SK-N-SH (cell line): ENCODE results near the gene EXOSC3. TPM values are rescaled to one million over a fixed set of nuclear protein-coding genes. Genes with fewer than 3 reads are reported as not detected.

ENCODE experiments used
- CTCF ChIA-PET: fragments of 300-600, 350-600 bp; formaldehyde crosslinking; extraction: SDS; loops from one replicate; lab custom pipeline; 2021; lab: Yijun Ruan, JAX
- POLR2A ChIA-PET: fragments of 350-600 bp; sonication (Branson Sonifier 250); formaldehyde crosslinking; extraction: SDS; loops from one replicate; lab custom pipeline; 2020; ENCODE audit warnings: antibody characterized with exemption, inconsistent platforms; lab: Yijun Ruan, JAX
- DNase-seq: peaks from one replicate; pipeline ENCODE4 v3.0.0; 2012
- H2AFZ ChIP-seq: fragments of 200-600 bp; sonication (generic); 2 replicates; pipeline ENCODE4 v1.8.1; 2016; ENCODE audit warnings: antibody characterized with exemption, mild to moderate bottlenecking, low read depth
- H3F3A ChIP-seq: fragments of 200-600 bp; sonication (generic); replicated peaks from 2 replicates; pipeline ENCODE3; 2016; ENCODE audit warnings: antibody characterized with exemption, mild to moderate bottlenecking; ENCODE audit not compliant: insufficient read depth
- H3K27ac ChIP-seq, 2 experiments: fragments of 200-500 bp in 1 of 2; fragments of 200-600 bp in 1 of 2; sonication (Bioruptor generic) in 1 of 2; sonication (generic), shearing (Covaris generic) in 1 of 2; 2 replicates each; pipeline versions ENCODE4 v1.5.1 to v1.6.1; 2014 to 2016; ENCODE audit warnings: low read depth in 2 of 2, inconsistent platforms in 1 of 2, low read length in 1 of 2, mild to moderate bottlenecking in 1 of 2, mixed read lengths in 1 of 2
- H3K27me3 ChIP-seq: fragments of 200-600 bp; sonication (generic), shearing (Covaris generic); 2 replicates; pipeline ENCODE4 v1.6.1; 2016; ENCODE audit warnings: mixed run types; ENCODE audit not compliant: insufficient read depth
- H3K36me3 ChIP-seq, 2 experiments: fragments of 200-500 bp in 1 of 2; fragments of 200-600 bp in 1 of 2; sonication (Bioruptor generic) in 1 of 2; sonication (generic) in 1 of 2; replicated peaks in 1 of 2; 2 replicates each; pipeline versions ENCODE3 to v1.5.1; 2014 to 2016; ENCODE audit warnings: low read length in 1 of 2, mild to moderate bottlenecking in 1 of 2; ENCODE audit not compliant: insufficient read depth in 2 of 2, control insufficient read depth in 1 of 2
- H3K4me1 ChIP-seq, 2 experiments: fragments of 200-500 bp in 1 of 2; fragments of 200-600 bp in 1 of 2; sonication (Bioruptor generic) in 1 of 2; sonication (generic), shearing (Covaris generic) in 1 of 2; 2 replicates each; pipeline versions ENCODE4 v1.5.1 to v1.6.1; 2014 to 2016; ENCODE audit warnings: low read depth in 1 of 2, low read length in 1 of 2, mixed run types in 1 of 2; ENCODE audit not compliant: insufficient read depth in 2 of 2, control insufficient read depth in 1 of 2
- H3K4me2 ChIP-seq: fragments of 200-600 bp; sonication (generic), shearing (Covaris generic); 2 replicates; pipeline ENCODE4 v1.6.1; 2017; ENCODE audit warnings: mixed run types
- H3K4me3 ChIP-seq, 2 experiments: fragments of 200-500 bp in 1 of 2; fragments of 200-600 bp in 1 of 2; sonication (Bioruptor generic) in 1 of 2; sonication (generic), shearing (Covaris generic) in 1 of 2; 2 replicates each; pipeline versions ENCODE4 v1.5.1 to v1.8.1; 2014 to 2016; ENCODE audit warnings: low read depth in 2 of 2, inconsistent platforms in 1 of 2, low read length in 1 of 2, mild to moderate bottlenecking in 1 of 2, mixed read lengths in 1 of 2, moderate library complexity in 1 of 2
- H3K79me2 ChIP-seq: fragments of 200-600 bp; sonication (generic); 2 replicates; pipeline ENCODE4 v1.8.1; 2017; ENCODE audit warnings: mild to moderate bottlenecking; ENCODE audit not compliant: insufficient read depth
- H3K9ac ChIP-seq: fragments of 200-600 bp; sonication (generic); 2 replicates; pipeline ENCODE4 v1.6.1; 2017; ENCODE audit warnings: mixed run types
- H3K9me2 ChIP-seq: fragments of 200-600 bp; sonication (generic); 2 replicates; pipeline ENCODE4 v1.6.1; 2017; ENCODE audit warnings: mixed run types
- H3K9me3 ChIP-seq: fragments of 200-600 bp; sonication (generic); 2 replicates; pipeline ENCODE4 v1.6.1; 2017; ENCODE audit warnings: mixed run types, mild to moderate bottlenecking, moderate library complexity
- H4K20me1 ChIP-seq: fragments of 200-600 bp; sonication (generic); 2 replicates; pipeline ENCODE4 v1.6.1; 2017; ENCODE audit warnings: mild to moderate bottlenecking, mixed run types; ENCODE audit not compliant: insufficient read depth
- EP300 ChIP-seq, 2 experiments: IDR thresholded peaks; 2 replicates each; pipeline versions ENCODE4 v1.4.0 to v1.6.1; 2012; ENCODE audit warnings: borderline replicate concordance in 1 of 2, low read depth in 1 of 2, low read length in 1 of 2
- FOXM1 ChIP-seq: IDR thresholded peaks from 2 replicates; pipeline ENCODE4 v1.4.0; 2012; ENCODE audit warnings: low read depth, mild to moderate bottlenecking
- GATA2 ChIP-seq: sonication (generic); formaldehyde crosslinking; IDR thresholded peaks from 2 replicates; pipeline ENCODE4 v1.5.0; 2020; ENCODE audit warnings: mild to moderate bottlenecking, missing genetic modification reagents
- IRF3 ChIP-seq: fragments of 150-350 bp; IDR thresholded peaks from 2 replicates; pipeline ENCODE4 v1.6.1; 2016; ENCODE audit warnings: mild to moderate bottlenecking, low read depth, low read length
- PBX3 ChIP-seq: IDR thresholded peaks from 2 replicates; pipeline ENCODE4; 2012
- RFX5 ChIP-seq: IDR thresholded peaks from 2 replicates; pipeline ENCODE4 v1.6.1; 2012; ENCODE audit warnings: mild to moderate bottlenecking, improper control_type of control experiment, low read length
- RXRA ChIP-seq: IDR thresholded peaks from 2 replicates; pipeline ENCODE4 v1.4.0; 2012; ENCODE audit warnings: low read depth, mild to moderate bottlenecking, borderline replicate concordance
- SIN3A ChIP-seq: IDR thresholded peaks from 2 replicates; pipeline ENCODE4 v1.6.1; 2012; ENCODE audit warnings: low read depth, mild to moderate bottlenecking, low read length, moderate library complexity, borderline replicate concordance
- SMC3 ChIP-seq: IDR thresholded peaks from 2 replicates; pipeline ENCODE4 v1.6.1; 2012; ENCODE audit warnings: low read depth, low read length, improper control_type of control experiment
- TCF12 ChIP-seq: IDR thresholded peaks from 2 replicates; pipeline ENCODE4 v1.4.0; 2012
- YY1 ChIP-seq: IDR thresholded peaks from 2 replicates; pipeline ENCODE4 v1.4.0; 2012; ENCODE audit warnings: low read depth, mild to moderate bottlenecking
- WGBS: methylation state at CpG from one replicate; pipeline ENCODE4 v1.1.6; 2017; ENCODE audit warnings: low lambda C conversion rate; 5-methylcytosine and 5-hydroxymethylcytosine counted together
- polyA plus RNA-seq, 3 experiments: library from polyadenylated mRNA; depleted of rRNA; stranded (reverse); fragments of >200 nt; gene quantifications; 2 replicates each; pipeline ENCODE4 v1.2.3, GENCODE V29; 2012
- TF ChIP-seq, protein P1 (sequence below): IDR thresholded peaks from 2 replicates; pipeline ENCODE4 v1.4.0; 2012; ENCODE audit warnings: low read depth, borderline replicate concordance

The EXOSC3 gene
- polyA plus RNA-seq, 1 of the 3 experiments (the other 2 are of a cell fraction): 53.6 TPM

- H3K79me2 ChIP-seq: peaks cover 72% of the 10 kb centered on the region
- POLR2A ChIA-PET: no interaction called here
- no peak overlapping the region for H2AFZ ChIP-seq
- H3F3A ChIP-seq: peaks cover 3% of the 10 kb centered on the region
- no peak overlapping the region for H3K27ac ChIP-seq
- no peak overlapping the region for H3K4me3 ChIP-seq
- 94% methylated on average over 2 of the region's 2 CpGs for WGBS
- no peaks in the 10 kb centered on the region; a peak in 1 of 4 replicates for H3K4me1 ChIP-seq
- H3K9ac ChIP-seq: no peak overlapping the region
- CTCF ChIA-PET: no interaction called here
- peaks cover 29 to 36% of the 10 kb centered on the region in 2 experiments for H3K36me3 ChIP-seq
- H3K27me3 ChIP-seq: no peaks in the 10 kb centered on the region
- no peak for DNase-seq
- H3K9me2 ChIP-seq: no peaks in the 10 kb centered on the region
- no peak overlapping the region for H3K4me2 ChIP-seq
- no peaks in the 10 kb centered on the region for H3K9me3 ChIP-seq
- TF ChIP-seq YY1 (no peak), EP300 (IDR thresholded peaks at IDR 0.05; ENCODE audit: borderline replicate concordance in 1 of 2, low read depth in 1 of 2, low read length in 1 of 2) (no peak), GATA2 (CRISPR knock-in tag) (no peak), RFX5 (no peak), FOXM1 (no peak), TCF12 (no peak), PBX3 (no peak), SIN3A (no peak), SMC3 (no peak), RXRA (no peak)
- peaks cover 28% of the 10 kb centered on the region; the same call in 1 of the 2 replicates for H4K20me1 ChIP-seq
Observed at GRCh38 chr9:37818849-37819248, 34.0 kb upstream of the EXOSC3 start.

- H4K20me1 ChIP-seq: peaks cover 31% of the 10 kb centered on the region
- H3K79me2 ChIP-seq: peaks cover 92% of the 10 kb centered on the region
Observed at GRCh38 chr9:37812773-37813379, 28.0 kb upstream of the EXOSC3 start.

More at GRCh38 chr9:37812773-37813379, 28.0 kb upstream of the EXOSC3 start:
- peaks cover 3% of the 10 kb centered on the region for H3F3A ChIP-seq
- H3K9me3 ChIP-seq: no peaks in the 10 kb centered on the region
- no peak overlapping the region for H3K27ac ChIP-seq
- DNase-seq: no peak
- CTCF ChIA-PET: no interaction called here
- POLR2A ChIA-PET: no interaction called here
- 97% methylated on average over 5 of the region's 5 CpGs for WGBS
- H2AFZ ChIP-seq: no peak overlapping the region
- no peak overlapping the region for H3K4me2 ChIP-seq
- no peak overlapping the region for H3K4me3 ChIP-seq
- H3K36me3 ChIP-seq: peaks cover 0 to 18% of the 10 kb centered on the region in 2 experiments
- TF ChIP-seq, protein P1, sequence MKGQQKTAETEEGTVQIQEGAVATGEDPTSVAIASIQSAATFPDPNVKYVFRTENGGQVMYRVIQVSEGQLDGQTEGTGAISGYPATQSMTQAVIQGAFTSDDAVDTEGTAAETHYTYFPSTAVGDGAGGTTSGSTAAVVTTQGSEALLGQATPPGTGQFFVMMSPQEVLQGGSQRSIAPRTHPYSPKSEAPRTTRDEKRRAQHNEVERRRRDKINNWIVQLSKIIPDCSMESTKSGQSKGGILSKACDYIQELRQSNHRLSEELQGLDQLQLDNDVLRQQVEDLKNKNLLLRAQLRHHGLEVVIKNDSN: no peak
- TF ChIP-seq RXRA (no peak), IRF3 (no peak)
- H3K9ac ChIP-seq: no peak overlapping the region
- no peaks in the 10 kb centered on the region for H3K4me1 ChIP-seq
- H3K27me3 ChIP-seq: no peaks in the 10 kb centered on the region
- no peaks in the 10 kb centered on the region for H3K9me2 ChIP-seq
